ENCODE results near the gene XYLT1.

- TF ChIP-seq CTCF (IDR thresholded peaks at IDR 0.05; ENCODE audit: low read depth, low read length, poor library complexity, severe bottlenecking) (no peak), EZH2phosphoT487 (IDR thresholded peaks at IDR 0.05; ENCODE audit: borderline replicate concordance, low read length) (no peak)
Observed at GRCh38 chr16:17445421-17445820, 25.3 kb downstream of the XYLT1 start.

Measured in DOHH2 (cell line).